Activated CD8-positive, alpha-beta T cell treated with anti-CD3 and anti-CD28 coated beads for 36 hours (primary cell): ENCODE results near the gene XRCC5. TPM values are rescaled to one million over a fixed set of nuclear protein-coding genes. Genes with fewer than 3 reads are reported as not detected.

Experiments used
- ATAC-seq: fragments of 200-7000 bp; cut with Tn5 transposase; one replicate; pipeline ENCODE4 v1.10.0; 2021; ENCODE audit warnings: mild to moderate bottlenecking, moderate library complexity
- CTCF ChIA-PET: fragments of 350-600 bp; sonication (Branson Sonifier 250); formaldehyde crosslinking; loops from one replicate; lab custom pipeline; 2021; ENCODE audit warnings: antibody characterized with exemption; lab: Charles Lee
- POLR2A ChIA-PET: fragments of 350-600 bp; sonication (Branson Sonifier 250); formaldehyde crosslinking; loops from one replicate; lab custom pipeline; 2021; ENCODE audit warnings: antibody characterized with exemption; lab: Charles Lee
- DNase-seq: peaks from one replicate; pipeline ENCODE4 v3.0.0-alpha.2; 2020
- H3K27ac Mint-ChIP-seq: one replicate; pipeline ENCODE4 v1.8.0; 2021; ENCODE audit warnings: mild to moderate bottlenecking, mixed read lengths
- H3K27me3 Mint-ChIP-seq: one replicate; pipeline ENCODE4 v1.8.0; 2021; ENCODE audit warnings: mixed read lengths
- H3K36me3 Mint-ChIP-seq: one replicate; pipeline ENCODE4 v1.8.0; 2021; ENCODE audit warnings: low read depth, mixed read lengths
- H3K4me1 Mint-ChIP-seq: one replicate; pipeline ENCODE4 v1.8.0; 2021; ENCODE audit warnings: low read depth, mixed read lengths
- H3K4me3 Mint-ChIP-seq: one replicate; pipeline ENCODE4 v1.8.0; 2021; ENCODE audit warnings: mild to moderate bottlenecking, moderate library complexity, mixed read lengths
- H3K9me3 Mint-ChIP-seq: one replicate; pipeline ENCODE4 v1.8.0; 2021; ENCODE audit warnings: mixed read lengths
- CTCF ChIP-seq: fragments of 200-600 bp; IDR thresholded peaks from one replicate; pipeline ENCODE4 v1.8.0; 2022; ENCODE audit warnings: antibody characterized with exemption, mild to moderate bottlenecking
- intact Hi-C: fragments of 100-400 bp; cut with micrococcal nuclease; formaldehyde crosslinking; loops from one replicate; pipeline ENCODE4 v1.10.0; 2022
- total RNA-seq, 2 experiments: library from RNA; stranded (reverse); gene quantifications; one replicate each; pipeline ENCODE4 v1.2.3, GENCODE V29; 2021

The XRCC5 gene
- total RNA-seq: 100 to 1,000 TPM; 541 to 544 TPM

GRCh38 chr2:216108967-216109921 is at the start of gene XRCC5:
XRCC5 (plus strand) TSS chr2:216109348; CDS start chr2:216109437, 89 bp downstream.
- Mint-ChIP-seq H3K9me3 (no peaks in the 10 kb centered on the region), H3K27me3 (no peaks in the 10 kb centered on the region), H3K36me3 (peaks cover 47% of the 10 kb centered on the region), H3K27ac (peak within 1 kb of the TSS; percentile 98), H3K4me1 (peaks cover 42% of the 10 kb centered on the region), H3K4me3 (peak within 1 kb of the TSS; percentile 96)
- intact Hi-C loops: no loop called here
- TF ChIP-seq CTCF: no peak
- ChIA-PET CTCF (interaction anchor here (0.8 to 4.8 kb wide), 25 partner anchors 8 to 558 kb away, joined by 3 to 40 read pairs (median 4); partner anchors contain the start of genes MREG, PECR, RPL37A and TMEM169), POLR2A (interaction anchor here (0.9 to 5.7 kb wide), 13 partner anchors 7 to 113 kb away, joined by 3 to 41 read pairs (median 4); partner anchors contain the start of genes PECR and TMEM169)
- peak; percentile 98 for DNase-seq
- peak; percentile 81 for ATAC-seq

GRCh38 chr2:216064014-216064630 is 45.0 kb upstream of the XRCC5 start:
- DNase-seq (no peak), ATAC-seq (no peak)
- H3K4me3 Mint-ChIP-seq: no peak overlapping the region
- peaks cover 16% of the 10 kb centered on the region for H3K4me1 Mint-ChIP-seq
- ChIA-PET POLR2A (no interaction called here), CTCF (interaction anchor here (0.8 to 1.6 kb wide), 4 partner anchors 20 to 77 kb away, joined by 3 to 6 read pairs (median 4); partner anchors contain the start of gene XRCC5)
- H3K9me3 Mint-ChIP-seq: peaks cover 3% of the 10 kb centered on the region
- no peak overlapping the region for H3K27ac Mint-ChIP-seq
- peaks cover 9% of the 10 kb centered on the region for H3K36me3 Mint-ChIP-seq
- TF ChIP-seq CTCF: no peak
- no peaks in the 10 kb centered on the region for H3K27me3 Mint-ChIP-seq
- intact Hi-C loops: no loop called here

- ATAC-seq (no peak), DNase-seq (no peak)
- no peaks in the 10 kb centered on the region for H3K9me3 Mint-ChIP-seq
- H3K36me3 Mint-ChIP-seq: peaks cover 4% of the 10 kb centered on the region
- ChIA-PET CTCF (interaction anchor here (0.8 to 1.6 kb wide), 4 partner anchors 20 to 76 kb away, joined by 3 to 6 read pairs (median 4); partner anchors contain the start of gene XRCC5), POLR2A (no interaction called here)
- no peak overlapping the region for H3K27ac Mint-ChIP-seq
- intact Hi-C loops: no loop called here
- no peak overlapping the region for H3K4me3 Mint-ChIP-seq
- H3K4me1 Mint-ChIP-seq: peaks cover 13% of the 10 kb centered on the region
- TF ChIP-seq CTCF: no peak
- H3K27me3 Mint-ChIP-seq: no peaks in the 10 kb centered on the region
These were observed 44.5 kb upstream of the XRCC5 start for GRCh38 chr2:216064665-216065064.

GRCh38 chr2:216066230-216066629 is 42.9 kb upstream of the XRCC5 start:
- ChIA-PET CTCF (interaction anchor here (1.0 kb wide), 1 partner anchor 65 kb away, joined by 3 read pairs; no protein-coding TSS in a partner anchor), POLR2A (no interaction called here)
- intact Hi-C loops: no loop called here
- Mint-ChIP-seq H3K9me3 (no peaks in the 10 kb centered on the region), H3K27me3 (no peaks in the 10 kb centered on the region), H3K27ac (no peak overlapping the region), H3K4me3 (no peak overlapping the region), H3K4me1 (peaks cover 13% of the 10 kb centered on the region), H3K36me3 (peaks cover 4% of the 10 kb centered on the region)
- DNase-seq (no peak), ATAC-seq (no peak)
- TF ChIP-seq CTCF: no peak
